ENCODE measurements around the gene ATP6V1E1. TPM values are rescaled to one million over a fixed set of nuclear protein-coding genes. Genes with fewer than 3 reads are reported as not detected.

The ATP6V1E1 gene
- total RNA-seq, 3 donors from 2014 or later = 111 to 163 (median 117) TPM

- intact Hi-C loops (cut with DNase I; ENCODE audit: low total_unique reads) = no loop called here
- DNase-seq (ENCODE audit: low spot score in 2 of 2) = no peak
- no peaks in the 10 kb centered on the region for H3K9me3 ChIP-seq
- no peaks in the 10 kb centered on the region for H3K4me1 ChIP-seq
- H3K4me3 ChIP-seq = no peak overlapping the region
- TF ChIP-seq CTCF (IDR thresholded peaks at IDR 0.05) (no peak), POLR2AphosphoS5 (IDR thresholded peaks at IDR 0.05) (no peak), POLR2A (IDR thresholded peaks at IDR 0.05) (no peak)
- H3K36me3 ChIP-seq = peaks cover 5% of the 10 kb centered on the region
- H3K27ac ChIP-seq = no peak overlapping the region
- no peaks in the 10 kb centered on the region for H3K27me3 ChIP-seq
Measured at GRCh38 chr22:17592201-17592600, 36.3 kb downstream of the ATP6V1E1 start.

DNA sequence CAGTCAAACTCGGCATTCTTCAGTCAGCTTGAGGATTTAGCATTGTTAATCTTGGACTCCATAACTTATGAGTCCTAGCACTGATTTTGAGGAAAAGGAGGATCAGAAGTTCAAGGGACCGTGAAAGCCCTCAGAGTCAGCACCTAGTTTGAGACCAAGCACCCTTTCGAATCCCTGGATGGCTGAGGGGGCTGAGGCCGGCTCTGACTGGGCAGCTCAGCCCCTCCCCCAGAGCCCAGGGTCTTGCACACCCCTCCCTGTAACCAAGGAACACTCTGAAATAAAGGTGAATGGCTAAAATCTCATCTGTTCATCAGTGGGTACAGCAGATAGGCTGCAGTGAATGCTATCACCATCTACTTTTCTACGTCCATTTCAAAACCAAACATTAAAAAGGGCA is 38.0 kb downstream of the ATP6V1E1 start:
- intact Hi-C loops (cut with DNase I; ENCODE audit: low total_unique reads) = no loop called here
- Histone ChIP-seq H3K4me3 (no peak overlapping the region), H3K4me1 (no peaks in the 10 kb centered on the region), H3K27me3 (no peaks in the 10 kb centered on the region), H3K36me3 (peaks cover 5% of the 10 kb centered on the region), H3K27ac (no peak overlapping the region), H3K9me3 (no peaks in the 10 kb centered on the region)
- TF ChIP-seq CTCF (IDR thresholded peaks at IDR 0.05) = no peak
- no peak for TF ChIP-seq POLR2A (IDR thresholded peaks at IDR 0.05)
- TF ChIP-seq POLR2AphosphoS5 (IDR thresholded peaks at IDR 0.05) = no peak
- peak in 1 of 2 donors; percentile 14 for DNase-seq (ENCODE audit: low spot score in 2 of 2)

DNA sequence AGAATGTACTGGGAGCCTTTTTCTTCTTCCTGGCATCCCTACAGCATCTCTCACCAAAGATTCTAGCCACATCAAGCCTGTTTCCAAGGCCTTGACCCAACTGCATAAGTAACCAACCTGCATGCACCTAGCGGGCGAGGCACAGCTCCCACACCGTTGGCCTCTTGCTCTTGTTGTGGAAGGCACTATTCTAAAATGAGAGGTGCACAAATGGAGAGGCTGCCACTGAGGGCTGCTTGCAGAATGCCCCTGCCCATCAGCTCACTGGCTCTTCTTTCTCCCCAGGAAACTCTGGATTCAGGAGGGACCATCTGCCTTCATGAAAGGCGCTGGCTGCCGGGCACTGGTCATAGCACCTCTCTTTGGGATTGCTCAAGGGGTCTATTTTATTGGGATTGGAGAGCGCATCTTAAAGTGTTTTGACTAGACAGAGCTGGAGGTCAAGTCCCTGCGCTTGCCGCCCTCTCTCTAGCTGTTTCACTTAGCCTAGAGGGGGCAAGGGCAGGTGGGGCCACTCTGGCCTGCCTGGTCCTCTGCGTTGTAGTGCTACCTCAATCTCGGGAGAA is 38.7 kb downstream of the ATP6V1E1 start:
- DNase-seq (ENCODE audit: low spot score in 2 of 2) = peak in 1 of 2 donors; percentile 25
- H3K27ac ChIP-seq = no peak overlapping the region
- intact Hi-C loops (cut with DNase I; ENCODE audit: low total_unique reads) = no loop called here
- H3K4me3 ChIP-seq = no peak overlapping the region
- TF ChIP-seq POLR2AphosphoS5 (IDR thresholded peaks at IDR 0.05) = no peak
- TF ChIP-seq POLR2A (IDR thresholded peaks at IDR 0.05) = no peak
- TF ChIP-seq CTCF (IDR thresholded peaks at IDR 0.05) = no peak
- H3K27me3 ChIP-seq = no peaks in the 10 kb centered on the region
- peaks cover 5% of the 10 kb centered on the region for H3K36me3 ChIP-seq
- H3K9me3 ChIP-seq = no peaks in the 10 kb centered on the region
- H3K4me1 ChIP-seq = no peaks in the 10 kb centered on the region

DNA sequence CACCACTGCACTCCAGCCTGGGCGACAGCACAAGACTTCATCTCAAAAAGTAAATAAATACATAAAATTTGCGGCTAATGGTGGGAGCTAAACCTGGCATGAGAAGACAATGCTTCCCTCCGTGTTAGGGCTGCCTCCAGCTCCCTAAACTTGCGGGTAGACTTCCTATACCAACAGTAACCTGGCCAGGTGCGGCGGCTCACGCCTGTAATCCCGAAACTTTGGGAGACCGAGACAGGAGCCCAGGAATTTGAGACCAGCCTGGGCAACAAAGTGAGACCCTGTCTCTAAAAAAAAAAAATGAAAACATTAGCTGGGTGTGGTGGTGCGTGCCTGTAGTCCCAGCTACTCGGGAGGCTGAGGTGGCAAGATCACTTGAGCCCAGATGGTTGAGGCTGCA is 39.9 kb downstream of the ATP6V1E1 start:
- DNase-seq (ENCODE audit: low spot score in 2 of 2) = peak in 1 of 2 donors; percentile 5
- no peaks in the 10 kb centered on the region for H3K9me3 ChIP-seq
- TF ChIP-seq POLR2A (IDR thresholded peaks at IDR 0.05) (no peak), POLR2AphosphoS5 (IDR thresholded peaks at IDR 0.05) (no peak), CTCF (IDR thresholded peaks at IDR 0.05) (no peak)
- H3K27ac ChIP-seq = no peak overlapping the region
- intact Hi-C loops (cut with DNase I; ENCODE audit: low total_unique reads) = no loop called here
- no peaks in the 10 kb centered on the region for H3K36me3 ChIP-seq
- H3K4me1 ChIP-seq = no peaks in the 10 kb centered on the region
- no peak overlapping the region for H3K4me3 ChIP-seq
- no peaks in the 10 kb centered on the region for H3K27me3 ChIP-seq

DNA sequence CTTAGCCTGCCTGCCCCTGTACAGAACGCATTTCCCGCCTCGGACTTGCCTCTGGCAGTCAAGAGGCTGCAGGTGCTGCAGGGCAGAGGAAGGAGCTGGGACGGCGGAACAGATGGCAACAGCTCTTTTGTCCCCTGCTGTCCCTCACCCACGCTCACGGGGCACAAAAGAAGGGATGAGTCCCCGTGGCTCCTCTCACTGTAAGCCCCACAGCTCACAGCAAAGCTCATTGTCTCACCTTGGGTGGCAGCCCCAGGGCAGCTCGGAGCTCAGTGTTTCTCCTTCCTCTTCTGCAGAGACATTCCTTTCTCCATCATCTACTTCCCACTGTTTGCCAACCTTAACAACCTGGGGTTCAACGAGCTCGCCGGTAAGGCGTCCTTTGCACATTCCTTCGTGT is 40.9 kb downstream of the ATP6V1E1 start:
- TF ChIP-seq CTCF (IDR thresholded peaks at IDR 0.05) (no peak), POLR2A (IDR thresholded peaks at IDR 0.05) (no peak), POLR2AphosphoS5 (IDR thresholded peaks at IDR 0.05) (no peak)
- Histone ChIP-seq H3K27ac (no peak overlapping the region), H3K9me3 (no peaks in the 10 kb centered on the region), H3K36me3 (no peaks in the 10 kb centered on the region), H3K4me1 (no peaks in the 10 kb centered on the region), H3K4me3 (no peak overlapping the region), H3K27me3 (no peaks in the 10 kb centered on the region)
- DNase-seq (ENCODE audit: low spot score in 2 of 2) = peak in 1 of 2 donors; percentile 42
- intact Hi-C loops (cut with DNase I; ENCODE audit: low total_unique reads) = no loop called here

All from breast epithelium (tissue), 4 donors.